Hepatocyte (in vitro differentiated cells): ENCODE results near the gene ERBB4. TPM values are rescaled to one million over a fixed set of nuclear protein-coding genes. Genes with fewer than 3 reads are reported as not detected.
"Not testable (repeated sequence)": the region's sequence is repeated elsewhere in the genome, so short reads cannot be mapped to it uniquely, and the experiment has no call there.

ENCODE experiments used
- DNase-seq: peaks from one replicate; pipeline ENCODE4 v3.0.0-alpha.2; 2016; ENCODE audit warnings: low spot score
- H2AFZ ChIP-seq: fragments of 200-600 bp; sonication (generic); 2 replicates; pipeline ENCODE4 v1.6.0; 2016; ENCODE audit warnings: antibody characterized with exemption, mild to moderate bottlenecking
- H3K27ac ChIP-seq: fragments of 200-600 bp; sonication (generic); 2 replicates; pipeline ENCODE4 v1.5.1; 2016; ENCODE audit warnings: mild to moderate bottlenecking
- H3K27me3 ChIP-seq: fragments of 200-600 bp; sonication (generic); 2 replicates; pipeline ENCODE4 v1.6.1; 2016
- H3K36me3 ChIP-seq: fragments of 200-600 bp; sonication (generic); replicated peaks from 2 replicates; pipeline ENCODE4 v1.5.1; 2016; ENCODE audit warnings: low read depth; ENCODE audit not compliant: insufficient read depth
- H3K4me1 ChIP-seq: fragments of 200-600 bp; sonication (generic); 2 replicates; pipeline ENCODE4 v1.5.1; 2016; ENCODE audit warnings: mild to moderate bottlenecking, moderate library complexity; ENCODE audit not compliant: insufficient read depth
- H3K4me2 ChIP-seq: fragments of 200-600 bp; sonication (generic); 2 replicates; pipeline ENCODE4 v1.6.0; 2016
- H3K4me3 ChIP-seq: fragments of 200-600 bp; sonication (generic); 2 replicates; pipeline ENCODE4 v1.5.1; 2016; ENCODE audit warnings: mild to moderate bottlenecking
- H3K79me2 ChIP-seq: fragments of 200-600 bp; sonication (generic); 2 replicates; pipeline ENCODE4 v1.6.0; 2017; ENCODE audit warnings: mild to moderate bottlenecking
- H3K9me2 ChIP-seq: fragments of 200-600 bp; sonication (generic); replicated peaks from 2 replicates; pipeline ENCODE4 v1.6.0; 2017; ENCODE audit warnings: mild to moderate bottlenecking; ENCODE audit not compliant: insufficient read depth
- H3K9me3 ChIP-seq: fragments of 200-600 bp; sonication (generic); 2 replicates; pipeline ENCODE4 v1.5.1; 2016; ENCODE audit warnings: low read depth, mild to moderate bottlenecking
- H4K20me1 ChIP-seq: fragments of 200-600 bp; sonication (generic); 2 replicates; pipeline ENCODE4 v1.6.0; 2016; ENCODE audit warnings: mild to moderate bottlenecking; ENCODE audit not compliant: insufficient read depth, poor library complexity, severe bottlenecking
- CTCF ChIP-seq: fragments of 200-600 bp; sonication (generic); IDR thresholded peaks from 2 replicates; pipeline ENCODE4 v1.5.1; 2016; ENCODE audit warnings: antibody characterized with exemption, mild to moderate bottlenecking; ENCODE audit not compliant: poor library complexity
- EZH2 ChIP-seq: fragments of 200-600 bp; sonication (generic); IDR thresholded peaks from 2 replicates; pipeline ENCODE4 v1.6.1; 2016; ENCODE audit warnings: antibody characterized with exemption, mild to moderate bottlenecking, borderline replicate concordance
- EZH2phosphoT487 ChIP-seq: fragments of 200-600 bp; sonication (generic); IDR thresholded peaks from one replicate; pipeline ENCODE4 v1.6.1; 2018; ENCODE audit warnings: antibody characterized with exemption, mild to moderate bottlenecking, low read depth, moderate library complexity; ENCODE audit not compliant: unreplicated experiment, severe bottlenecking
- WGBS: methylation state at CpG from one replicate; pipeline ENCODE4 v1.1.6; 2016; ENCODE audit warnings: low lambda C conversion rate; ENCODE audit errors: missing lambda C conversion rate; 5-methylcytosine and 5-hydroxymethylcytosine counted together
- polyA plus RNA-seq: library from polyadenylated mRNA; unstranded; fragments of >200 nt; fragmentation: Nextera tagmentation; extraction: Ambion mirVana; gene quantifications from 2 replicates; pipeline ENCODE4 v1.2.1, GENCODE V29; 2016
- total RNA-seq: library from RNA; depleted of rRNA; stranded (reverse); fragments of >200 nt; gene quantifications from 2 replicates; pipeline ENCODE4 v1.2.3, GENCODE V29; 2014

ERBB4 gene
- total and polyA plus RNA-seq, 2 experiments from 2014 or later: 3.4 to 3.9 TPM

- Histone ChIP-seq H3K4me1 (no peaks in the 10 kb centered on the region), H3K79me2 (no peaks in the 10 kb centered on the region), H3K4me2 (no peak overlapping the region), H3K4me3 (no peak overlapping the region), H4K20me1 (no peaks in the 10 kb centered on the region), H2AFZ (no peak overlapping the region), H3K9me3 (no peaks in the 10 kb centered on the region), H3K27ac (no peak overlapping the region), H3K36me3 (no peaks in the 10 kb centered on the region), H3K27me3 (no peaks in the 10 kb centered on the region), H3K9me2 (peaks cover 3% of the 10 kb centered on the region)
- no peak for TF ChIP-seq EZH2
- TF ChIP-seq CTCF: no peak
- no peak for TF ChIP-seq EZH2phosphoT487
- no peak for DNase-seq
- 80% methylated on average over 1 of the region's 1 CpG for WGBS
These were observed 58.2 kb downstream of the ERBB4 start for GRCh38 chr2:212480447-212480846.

- DNase-seq: no peak
- Histone ChIP-seq H3K9me2 (peaks cover 3% of the 10 kb centered on the region), H3K4me3 (no peak overlapping the region), H2AFZ (no peak overlapping the region), H3K27me3 (no peaks in the 10 kb centered on the region), H3K36me3 (no peaks in the 10 kb centered on the region), H3K4me1 (no peaks in the 10 kb centered on the region), H3K27ac (no peak overlapping the region), H4K20me1 (no peaks in the 10 kb centered on the region), H3K9me3 (no peaks in the 10 kb centered on the region), H3K4me2 (no peak overlapping the region), H3K79me2 (no peaks in the 10 kb centered on the region)
- 95% methylated on average over 2 of the region's 2 CpGs for WGBS
- TF ChIP-seq EZH2 (no peak), CTCF (no peak), EZH2phosphoT487 (no peak)
These were observed 61.0 kb downstream of the ERBB4 start for GRCh38 chr2:212477571-212477970.

- Histone ChIP-seq H3K4me3 (no peak overlapping the region), H3K9me2 (peaks cover 3% of the 10 kb centered on the region), H2AFZ (no peak overlapping the region), H4K20me1 (no peaks in the 10 kb centered on the region), H3K27me3 (no peaks in the 10 kb centered on the region), H3K4me1 (no peaks in the 10 kb centered on the region), H3K36me3 (no peaks in the 10 kb centered on the region), H3K4me2 (no peak overlapping the region), H3K79me2 (no peaks in the 10 kb centered on the region), H3K27ac (no peak overlapping the region), H3K9me3 (no peaks in the 10 kb centered on the region)
- 93% methylated on average over 1 of the region's 1 CpG for WGBS
- no peak for DNase-seq
- no peak for TF ChIP-seq CTCF
- no peak for TF ChIP-seq EZH2
- no peak for TF ChIP-seq EZH2phosphoT487
These were observed 65.4 kb downstream of the ERBB4 start for GRCh38 chr2:212473211-212473610.

GRCh38 chr2:212467551-212467950 lies 71.1 kb downstream of the ERBB4 start:
- not testable (repeated sequence) for H3K36me3 ChIP-seq, H3K4me2 ChIP-seq, H3K27me3 ChIP-seq, H3K9me3 ChIP-seq, H3K4me3 ChIP-seq, H4K20me1 ChIP-seq, DNase-seq, H3K4me1 ChIP-seq, H3K9me2 ChIP-seq, H3K79me2 ChIP-seq, H2AFZ ChIP-seq, H3K27ac ChIP-seq
- 46% methylated on average over 2 of the region's 2 CpGs for WGBS
